NK-92 (cell line): ENCODE data around the gene IFNAR2.
"Not testable (repeated sequence)": the region's sequence is repeated elsewhere in the genome, so short reads cannot be mapped to it uniquely, and the experiment has no call there.

Experiments used
- DNase-seq: peaks from one replicate; lab custom pipeline; 2025; ENCODE audit not compliant: unreplicated experiment; lab: John Stamatoyannopoulos, UW

Gene IFNAR2

GRCh38 chr21:33212159-33212851 is 17.4 kb upstream of the IFNAR2 start:
- DNase-seq, result no peak

DNA sequence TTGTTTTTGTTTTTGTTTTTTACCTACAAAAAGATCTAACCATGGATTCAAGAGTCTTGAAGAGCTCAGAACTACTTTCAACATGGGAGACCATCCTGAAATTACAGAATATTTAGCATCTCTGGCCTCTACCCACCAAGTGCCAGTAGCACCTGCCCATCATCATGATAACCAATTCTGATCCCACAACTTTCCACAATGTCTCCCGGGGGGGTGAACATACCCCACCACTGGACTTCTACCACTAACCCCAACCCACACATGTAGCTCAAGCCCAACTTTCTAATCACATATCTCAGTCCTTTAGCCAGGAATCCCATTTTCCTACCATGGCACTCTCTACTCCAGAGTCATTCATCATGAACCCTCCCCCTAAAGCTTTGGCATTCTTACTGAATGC is 15.7 kb upstream of the IFNAR2 start:
- no peak for DNase-seq

DNA sequence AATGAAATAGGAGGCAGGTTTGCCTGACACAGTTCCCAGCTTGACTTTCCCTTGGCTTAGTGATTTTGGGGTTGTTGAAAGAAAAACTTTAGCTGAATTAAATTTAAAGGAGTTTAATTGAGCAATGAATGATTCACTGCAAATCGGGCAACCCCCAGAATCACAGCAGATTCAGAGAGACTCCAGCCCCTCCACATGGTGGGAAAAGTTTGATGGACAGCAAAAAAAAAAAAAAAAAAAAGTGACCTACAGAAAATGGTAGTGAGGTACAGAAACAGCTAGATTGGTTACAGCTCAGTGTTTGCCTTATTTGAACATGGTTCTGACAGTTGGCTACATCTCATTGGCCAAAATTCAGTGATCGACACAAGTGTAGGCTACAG is 12.6 kb upstream of the IFNAR2 start:
- no peak for DNase-seq

DNA sequence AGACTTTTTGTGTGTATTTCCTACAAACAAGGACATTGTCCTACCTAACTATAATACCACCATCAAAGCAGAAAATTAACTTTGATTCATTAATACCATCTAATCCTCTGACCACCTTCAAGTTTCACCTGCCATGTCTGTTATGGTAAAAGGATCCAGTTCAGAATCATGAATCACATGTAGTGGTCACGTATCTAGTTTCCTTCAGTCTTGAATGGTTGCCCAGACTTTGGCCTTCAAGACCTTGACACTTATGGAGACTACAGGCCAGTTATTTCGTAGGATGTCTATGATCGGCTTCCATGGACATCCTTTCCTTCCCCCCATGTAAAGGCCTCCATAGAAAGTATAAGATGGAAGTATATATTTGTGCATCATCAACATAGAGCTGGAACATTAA is 10.4 kb upstream of the IFNAR2 start:
- no peak for DNase-seq

GRCh38 chr21:33219954-33220353 is 9.8 kb upstream of the IFNAR2 start:
- no peak for DNase-seq

GRCh38 chr21:33225376-33225775 is 4.4 kb upstream of the IFNAR2 start:
- not testable (repeated sequence) for DNase-seq

DNA sequence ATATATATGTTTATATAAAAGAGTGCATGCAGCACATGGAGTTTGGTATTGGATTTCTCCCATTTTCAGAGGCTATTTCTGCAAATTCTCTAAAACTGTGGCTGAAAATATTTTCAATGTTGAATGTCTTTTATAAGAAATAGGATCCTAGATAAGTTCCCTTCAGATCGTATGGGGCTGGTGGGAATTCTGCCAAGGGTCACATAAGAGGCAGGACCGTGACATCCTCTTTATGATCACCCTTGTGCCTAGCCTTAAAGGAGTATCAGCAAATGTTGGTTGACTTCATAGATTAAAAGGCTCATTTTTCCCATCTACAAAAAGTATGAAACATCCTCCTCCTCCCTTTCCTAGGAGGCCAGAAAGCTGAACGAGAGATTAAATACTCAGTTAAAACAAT is 1.3 kb upstream of the IFNAR2 start:
- no peak for DNase-seq

- DNase-seq, result no peak
Measured at GRCh38 chr21:33229099-33229783, 497 bp upstream of the IFNAR2 start.

DNA sequence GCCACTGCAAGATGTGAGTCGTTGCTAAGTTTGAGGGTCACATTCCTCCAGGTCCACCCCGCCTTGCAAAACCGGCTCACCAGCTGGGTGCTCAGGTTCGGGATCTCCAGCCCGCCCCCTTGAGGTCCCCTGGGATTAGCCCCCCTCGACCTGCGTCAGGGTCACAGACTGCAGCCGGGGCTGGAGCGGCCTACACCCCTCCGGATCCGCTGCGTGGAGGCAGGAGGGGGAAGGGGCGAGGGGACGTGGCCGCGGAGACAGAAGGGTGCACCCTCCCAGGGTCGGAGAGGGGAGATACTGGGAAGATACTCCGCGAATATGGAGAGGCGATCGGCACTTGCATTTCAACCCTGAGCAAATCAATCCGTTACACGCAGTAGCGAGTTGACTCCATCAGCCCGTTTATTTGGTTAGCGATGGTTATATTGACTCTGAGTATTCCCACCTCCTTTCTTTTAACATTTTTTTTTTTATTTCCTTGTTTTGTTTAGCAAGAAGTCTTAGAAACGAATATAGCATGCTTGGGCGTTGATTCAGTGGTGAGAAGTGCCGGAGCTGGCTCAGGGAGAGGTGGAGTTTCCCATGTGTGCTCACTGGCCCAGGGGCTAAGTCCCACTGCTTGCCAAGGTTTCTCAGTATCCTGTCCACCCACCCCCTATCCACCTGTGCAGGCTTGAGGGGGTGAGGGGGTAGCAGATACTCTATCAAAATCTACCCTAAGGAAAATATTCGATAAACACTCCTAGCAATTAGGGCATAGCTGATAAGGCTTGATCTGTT is 997 bp downstream of the IFNAR2 start:
- DNase-seq, result no peak

DNA sequence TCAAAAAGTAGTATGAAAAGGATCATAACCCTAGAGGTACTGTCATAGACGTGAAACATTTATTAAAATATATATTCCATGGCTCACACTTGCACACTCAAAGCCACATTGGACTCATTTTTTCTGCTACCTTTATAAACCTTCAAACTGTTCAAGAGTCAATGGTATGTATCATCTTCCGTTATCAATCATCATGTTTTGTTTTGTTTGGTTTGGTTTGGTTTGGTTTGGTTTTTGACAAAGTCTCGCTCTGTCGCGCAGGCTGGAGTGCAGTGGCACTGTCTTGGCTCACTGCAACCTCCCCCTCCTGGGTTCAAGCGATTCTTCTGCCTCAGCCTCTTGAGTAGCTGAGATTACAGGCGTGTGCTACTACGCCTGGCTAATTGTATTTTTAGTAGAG is 1.8 kb downstream of the IFNAR2 start:
- no peak for DNase-seq

GRCh38 chr21:33232291-33233034 is 2.7 kb downstream of the IFNAR2 start:
- no peak for DNase-seq

- DNase-seq, result no peak
Measured at GRCh38 chr21:33234635-33235520, 5.1 kb downstream of the IFNAR2 start.

GRCh38 chr21:33236013-33236686 is 6.4 kb downstream of the IFNAR2 start:
- no peak for DNase-seq

- no peak for DNase-seq
Measured at GRCh38 chr21:33236766-33237165, 7.0 kb downstream of the IFNAR2 start.

GRCh38 chr21:33237486-33237885 is 7.7 kb downstream of the IFNAR2 start:
- no peak for DNase-seq

DNA sequence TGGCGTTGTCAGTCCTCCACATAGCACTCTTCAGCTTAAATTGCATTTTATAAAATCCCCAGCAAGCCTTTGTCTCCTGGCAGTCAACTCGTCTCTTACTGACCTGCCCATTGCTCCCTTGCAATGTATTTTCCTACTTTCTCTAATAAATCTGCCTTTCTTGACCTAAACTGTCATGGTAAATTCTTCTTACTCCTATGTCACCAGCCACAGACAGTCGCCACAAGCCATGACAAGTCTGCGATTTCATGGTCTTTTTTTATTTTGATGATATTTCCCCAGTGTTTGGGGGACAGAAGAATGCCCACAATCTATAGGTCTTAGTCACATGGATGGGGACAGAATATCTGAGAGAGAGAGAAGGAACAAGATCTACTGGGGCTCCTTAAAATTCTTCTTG is 8.4 kb downstream of the IFNAR2 start:
- DNase-seq, result no peak

DNA sequence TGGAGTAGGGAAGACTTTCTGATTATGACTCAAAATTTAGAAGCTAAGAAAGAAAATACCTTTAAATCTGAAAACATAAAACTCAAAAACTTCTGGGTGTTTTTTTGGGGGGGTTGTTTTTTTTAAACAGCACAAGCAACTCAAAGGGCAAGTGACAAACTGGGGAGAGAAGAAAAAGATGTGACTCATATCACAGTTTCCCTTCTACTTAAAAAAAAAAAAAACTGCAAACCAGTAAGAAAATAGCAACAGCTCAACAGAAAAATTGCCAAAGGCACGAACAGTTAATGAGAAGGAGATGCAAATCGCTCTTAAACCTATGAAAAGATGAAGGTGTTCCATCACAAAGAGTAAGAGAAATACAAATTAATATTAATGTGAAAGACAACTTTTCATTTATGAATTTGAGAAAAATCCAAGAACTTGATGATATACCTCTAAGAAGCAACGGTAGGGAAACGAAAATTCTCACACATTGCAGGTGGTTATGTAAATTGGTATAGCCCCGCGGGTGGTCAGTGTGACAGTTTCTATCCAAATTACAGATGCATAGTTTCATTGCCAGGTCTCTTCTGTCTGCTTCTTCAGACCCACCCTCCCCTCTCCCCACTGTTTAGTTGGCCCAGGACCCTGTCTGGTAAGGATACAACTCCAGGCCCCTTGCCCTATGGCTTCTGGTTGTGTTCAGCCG is 9.0 kb downstream of the IFNAR2 start:
- DNase-seq, result no peak

GRCh38 chr21:33239559-33240127 is 9.9 kb downstream of the IFNAR2 start:
- DNase-seq, result not testable (repeated sequence)

DNA sequence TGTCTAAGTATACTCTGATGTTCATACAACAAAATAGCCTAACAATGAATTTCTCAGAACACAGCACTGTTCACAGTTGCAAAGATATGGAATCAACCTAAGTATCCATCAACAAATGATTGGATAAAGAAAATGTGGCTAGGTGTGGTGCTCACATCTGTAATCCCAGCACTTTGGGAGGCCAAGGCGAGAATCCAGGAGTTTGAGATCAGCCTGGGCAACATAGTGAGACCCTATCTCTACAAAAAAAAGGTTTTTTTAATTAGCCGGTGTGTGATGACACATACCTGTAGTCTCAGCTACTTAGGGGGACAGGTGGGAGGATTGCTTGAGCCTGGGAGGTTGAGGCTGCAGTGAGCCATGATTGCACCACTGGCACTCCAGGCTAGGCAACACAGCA is 10.7 kb downstream of the IFNAR2 start:
- DNase-seq, result no peak
